ENCODE data around the gene HNRNPA3. TPM values are rescaled to one million over a fixed set of nuclear protein-coding genes. Genes with fewer than 3 reads are reported as not detected.

HNRNPA3 gene
- total RNA-seq, 1 donor from 2014 or later, result 136 TPM

DNA sequence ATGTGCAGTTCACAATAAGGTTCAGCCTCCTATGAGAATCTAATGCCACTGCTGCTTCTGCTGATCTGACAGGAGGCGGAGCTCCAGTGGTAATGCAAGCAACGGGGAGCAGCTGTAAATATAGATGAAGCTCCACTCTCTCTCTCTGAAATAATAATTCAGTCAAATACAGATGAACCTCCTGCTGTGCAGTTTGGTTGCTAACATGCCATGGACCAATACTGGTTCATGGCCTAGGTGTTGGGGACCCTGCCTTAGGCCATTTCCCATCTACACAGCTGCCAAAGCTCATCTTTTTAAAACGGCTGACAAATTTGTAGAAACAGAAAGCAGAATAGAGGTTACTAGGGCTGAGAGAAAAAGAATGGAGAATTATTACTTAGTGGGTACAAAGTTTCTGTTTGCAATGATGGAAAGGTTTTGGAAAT lies 10.7 kb upstream of the HNRNPA3 start:
- peak overlapping the region; percentile 88 for H3K27ac Mint-ChIP-seq (ENCODE audit: unreplicated experiment)
- H3K4me1 Mint-ChIP-seq (ENCODE audit: unreplicated experiment), result peaks cover 6% of the 10 kb centered on the region
- H3K27me3 Mint-ChIP-seq (ENCODE audit: unreplicated experiment), result no peaks in the 10 kb centered on the region
- H3K4me3 Mint-ChIP-seq (ENCODE audit: unreplicated experiment), result peak overlapping the region; percentile 59
- no peak for DNase-seq (ENCODE audit: extremely low spot score, unreplicated experiment)
- H3K9me3 Mint-ChIP-seq (ENCODE audit: unreplicated experiment), result no peaks in the 10 kb centered on the region
- H3K36me3 Mint-ChIP-seq (ENCODE audit: unreplicated experiment), result no peaks in the 10 kb centered on the region
- no peak for TF ChIP-seq CTCF (IDR thresholded peaks at IDR 0.05)

- no peaks in the 10 kb centered on the region for H3K27me3 Mint-ChIP-seq (ENCODE audit: unreplicated experiment)
Measured at GRCh38 chr2:177204417-177204816, 8.2 kb upstream of the HNRNPA3 start.

GRCh38 chr2:177207101-177207500 lies 5.5 kb upstream of the HNRNPA3 start:
- no peaks in the 10 kb centered on the region for H3K36me3 Mint-ChIP-seq (ENCODE audit: unreplicated experiment)
- no peak overlapping the region for H3K27ac Mint-ChIP-seq (ENCODE audit: unreplicated experiment)
- H3K9me3 Mint-ChIP-seq (ENCODE audit: unreplicated experiment), result no peaks in the 10 kb centered on the region
- no peak overlapping the region for H3K4me3 Mint-ChIP-seq (ENCODE audit: unreplicated experiment)
- H3K4me1 Mint-ChIP-seq (ENCODE audit: unreplicated experiment), result peaks cover 13% of the 10 kb centered on the region
- no peak for DNase-seq (ENCODE audit: extremely low spot score, unreplicated experiment)
- TF ChIP-seq CTCF (IDR thresholded peaks at IDR 0.05), result no peak
- H3K27me3 Mint-ChIP-seq (ENCODE audit: unreplicated experiment), result no peaks in the 10 kb centered on the region

More at GRCh38 chr2:177204417-177204816, 8.2 kb upstream of the HNRNPA3 start:
- Mint-ChIP-seq H3K36me3 (ENCODE audit: unreplicated experiment) (no peaks in the 10 kb centered on the region), H3K9me3 (ENCODE audit: unreplicated experiment) (no peaks in the 10 kb centered on the region), H3K4me3 (ENCODE audit: unreplicated experiment) (no peak overlapping the region), H3K4me1 (ENCODE audit: unreplicated experiment) (peaks cover 6% of the 10 kb centered on the region), H3K27ac (ENCODE audit: unreplicated experiment) (no peak overlapping the region)
- DNase-seq (ENCODE audit: extremely low spot score, unreplicated experiment), result no peak
- TF ChIP-seq CTCF (IDR thresholded peaks at IDR 0.05), result no peak

- no peak for DNase-seq (ENCODE audit: extremely low spot score, unreplicated experiment)
- H3K4me3 Mint-ChIP-seq (ENCODE audit: unreplicated experiment), result peak overlapping the region; percentile 96
- no peak for TF ChIP-seq CTCF (IDR thresholded peaks at IDR 0.05)
- H3K27me3 Mint-ChIP-seq (ENCODE audit: unreplicated experiment), result no peaks in the 10 kb centered on the region
- H3K36me3 Mint-ChIP-seq (ENCODE audit: unreplicated experiment), result peaks cover 16% of the 10 kb centered on the region
- H3K27ac Mint-ChIP-seq (ENCODE audit: unreplicated experiment), result peak overlapping the region; percentile 100
- no peaks in the 10 kb centered on the region for H3K9me3 Mint-ChIP-seq (ENCODE audit: unreplicated experiment)
- H3K4me1 Mint-ChIP-seq (ENCODE audit: unreplicated experiment), result peaks cover 38% of the 10 kb centered on the region
Measured at GRCh38 chr2:177211169-177211568, 1.4 kb upstream of the HNRNPA3 start.

DNA sequence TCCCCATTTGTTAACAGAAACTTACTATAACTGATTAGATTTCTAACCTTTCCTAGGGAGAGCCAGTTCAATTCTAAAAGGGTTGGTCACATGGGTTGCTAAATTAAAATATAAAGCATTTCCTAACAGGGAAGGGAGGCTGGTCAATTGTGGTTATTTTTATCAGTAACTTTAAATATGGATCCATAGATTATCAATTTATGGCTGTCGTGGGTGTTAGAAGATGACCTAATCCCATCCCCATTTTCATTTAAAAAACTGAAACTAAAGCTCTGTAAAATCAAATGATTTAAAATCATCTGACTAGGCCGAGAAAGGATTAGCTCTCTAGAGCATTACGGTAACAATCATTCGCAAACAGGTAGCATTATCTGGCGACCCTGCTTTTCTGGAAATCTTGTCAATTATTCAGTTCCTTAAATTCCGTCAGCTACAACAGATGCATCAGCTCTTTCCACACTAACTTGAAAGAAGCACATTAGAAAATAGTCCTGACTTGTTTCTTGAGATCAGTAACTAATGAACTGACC lies 953 bp upstream of the HNRNPA3 start:
- Mint-ChIP-seq H3K9me3 (ENCODE audit: unreplicated experiment) (no peaks in the 10 kb centered on the region), H3K4me1 (ENCODE audit: unreplicated experiment) (peaks cover 42% of the 10 kb centered on the region), H3K27ac (ENCODE audit: unreplicated experiment) (peak overlapping the region; percentile 100), H3K36me3 (ENCODE audit: unreplicated experiment) (peaks cover 21% of the 10 kb centered on the region), H3K4me3 (ENCODE audit: unreplicated experiment) (peak overlapping the region; percentile 96), H3K27me3 (ENCODE audit: unreplicated experiment) (no peaks in the 10 kb centered on the region)
- DNase-seq (ENCODE audit: extremely low spot score, unreplicated experiment), result no peak
- TF ChIP-seq CTCF (IDR thresholded peaks at IDR 0.05), result no peak
